Right lobe of liver (tissue), 4 donors: Measurements from ENCODE around the gene EYA2.

ENCODE experiments used
- POLR2A ChIP-seq: fragments of 450-650 bp; IDR thresholded peaks from one replicate; pipeline ENCODE4 v1.6.1; 2017; ENCODE audit warnings: antibody characterized with exemption, mild to moderate bottlenecking
- TF ChIP-seq, protein P1 (sequence below), 4 donors: fragments of 200-600 bp in 3 of 4; fragments of 450-650 bp in 1 of 4; IDR thresholded peaks; one replicate each; pipeline versions ENCODE4 v1.5.1 to v1.8.0; 2016 to 2022; ENCODE audit warnings: antibody characterized with exemption in 4 of 4, mild to moderate bottlenecking in 2 of 4
- donor health status: DM: no; HTN: no; CAD: no.
- donor health status: DM: no; HTN: no; CAD: no.
- donor health status: DM: no; HTN: yes; CAD: no.

DNA sequence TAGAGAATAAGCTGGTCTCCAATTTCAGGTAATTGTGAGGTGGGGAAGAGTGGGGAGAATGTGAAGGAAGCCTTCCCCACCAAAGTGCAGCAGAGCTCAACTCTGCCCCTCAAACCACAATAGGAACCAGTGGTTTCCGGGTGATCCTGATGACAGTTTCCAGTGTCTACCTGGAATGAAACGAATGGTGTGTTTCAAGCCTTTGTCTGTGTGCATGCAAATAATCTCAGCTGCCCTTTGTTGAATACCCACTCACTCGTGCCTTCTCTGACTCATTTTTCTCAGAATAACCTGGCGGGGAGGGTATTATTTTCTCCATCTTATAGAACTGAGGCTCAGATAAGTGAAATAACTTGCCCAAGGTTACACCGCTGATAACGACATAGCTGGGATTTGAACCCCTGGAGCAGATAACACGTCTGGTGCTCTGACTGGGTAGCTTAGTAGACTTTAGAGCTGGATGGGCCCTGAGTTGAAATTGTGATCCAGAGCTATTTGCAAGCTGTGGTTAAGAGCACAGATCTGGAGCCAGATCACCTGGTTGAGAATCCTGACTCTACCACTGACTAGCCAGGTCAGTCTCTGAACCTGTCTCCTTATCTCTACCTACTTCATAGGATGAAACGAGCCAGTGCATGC lies 85.1 kb downstream of the EYA2 start:
- TF ChIP-seq, protein P1, sequence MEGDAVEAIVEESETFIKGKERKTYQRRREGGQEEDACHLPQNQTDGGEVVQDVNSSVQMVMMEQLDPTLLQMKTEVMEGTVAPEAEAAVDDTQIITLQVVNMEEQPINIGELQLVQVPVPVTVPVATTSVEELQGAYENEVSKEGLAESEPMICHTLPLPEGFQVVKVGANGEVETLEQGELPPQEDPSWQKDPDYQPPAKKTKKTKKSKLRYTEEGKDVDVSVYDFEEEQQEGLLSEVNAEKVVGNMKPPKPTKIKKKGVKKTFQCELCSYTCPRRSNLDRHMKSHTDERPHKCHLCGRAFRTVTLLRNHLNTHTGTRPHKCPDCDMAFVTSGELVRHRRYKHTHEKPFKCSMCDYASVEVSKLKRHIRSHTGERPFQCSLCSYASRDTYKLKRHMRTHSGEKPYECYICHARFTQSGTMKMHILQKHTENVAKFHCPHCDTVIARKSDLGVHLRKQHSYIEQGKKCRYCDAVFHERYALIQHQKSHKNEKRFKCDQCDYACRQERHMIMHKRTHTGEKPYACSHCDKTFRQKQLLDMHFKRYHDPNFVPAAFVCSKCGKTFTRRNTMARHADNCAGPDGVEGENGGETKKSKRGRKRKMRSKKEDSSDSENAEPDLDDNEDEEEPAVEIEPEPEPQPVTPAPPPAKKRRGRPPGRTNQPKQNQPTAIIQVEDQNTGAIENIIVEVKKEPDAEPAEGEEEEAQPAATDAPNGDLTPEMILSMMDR (IDR thresholded peaks at IDR 0.05), result no peak
- no peak for TF ChIP-seq POLR2A
